ENCODE measurements around the gene FBXO47.
"Not testable (repeated sequence)": the region's sequence is repeated elsewhere in the genome, so short reads cannot be mapped to it uniquely, and the experiment has no call there.

FBXO47 gene

GRCh38 chr17:38921756-38922411, 45.3 kb downstream of the FBXO47 start:
- DNase-seq (ENCODE audit: low spot score): no peak

GRCh38 chr17:38920374-38921291, 46.6 kb downstream of the FBXO47 start:
- DNase-seq (ENCODE audit: low spot score): no peak

GRCh38 chr17:38919316-38920078, 47.7 kb downstream of the FBXO47 start:
- DNase-seq (ENCODE audit: low spot score): no peak

- no peak for DNase-seq (ENCODE audit: low spot score)
Observed at GRCh38 chr17:38918916-38919315, 48.3 kb downstream of the FBXO47 start.

GRCh38 chr17:38918129-38918913, 48.9 kb downstream of the FBXO47 start:
- no peak for DNase-seq (ENCODE audit: low spot score)

GRCh38 chr17:38917259-38917658, 49.9 kb downstream of the FBXO47 start:
- DNase-seq (ENCODE audit: low spot score): no peak

GRCh38 chr17:38916771-38917170, 50.4 kb downstream of the FBXO47 start:
- DNase-seq (ENCODE audit: low spot score): no peak

- DNase-seq (ENCODE audit: low spot score): no peak
Observed at GRCh38 chr17:38915639-38915995, 51.6 kb downstream of the FBXO47 start.

GRCh38 chr17:38914741-38915638, 52.2 kb downstream of the FBXO47 start:
- DNase-seq (ENCODE audit: low spot score): no peak

- DNase-seq (ENCODE audit: low spot score): no peak
Observed at GRCh38 chr17:38912221-38912813, 54.9 kb downstream of the FBXO47 start.

- not testable (repeated sequence) for DNase-seq (ENCODE audit: low spot score)
Observed at GRCh38 chr17:38911731-38912081, 55.5 kb downstream of the FBXO47 start.

GRCh38 chr17:38911081-38911730, 56.0 kb downstream of the FBXO47 start:
- DNase-seq (ENCODE audit: low spot score): no peak

- DNase-seq (ENCODE audit: low spot score): no peak
Observed at GRCh38 chr17:38910325-38910724, 56.9 kb downstream of the FBXO47 start.

GRCh38 chr17:38908676-38909181, 58.5 kb downstream of the FBXO47 start:
- DNase-seq (ENCODE audit: low spot score): no peak

- DNase-seq (ENCODE audit: low spot score): no peak
Observed at GRCh38 chr17:38907930-38908675, 59.1 kb downstream of the FBXO47 start.

- DNase-seq (ENCODE audit: low spot score): no peak
Observed at GRCh38 chr17:38906460-38907228, 60.6 kb downstream of the FBXO47 start.

GRCh38 chr17:38905375-38905774, 61.8 kb downstream of the FBXO47 start:
- no peak for DNase-seq (ENCODE audit: low spot score)

- no peak for DNase-seq (ENCODE audit: low spot score)
Observed at GRCh38 chr17:38904892-38905291, 62.3 kb downstream of the FBXO47 start.
